ENCODE measurements around the gene ANXA3.

Gene ANXA3

GRCh38 chr4:78654807-78655206 is 103.2 kb downstream of the ANXA3 start:
- in situ Hi-C loops (cut with HindIII; ENCODE audit: low sequenced_read_pairs), result no loop called here
- no peak overlapping the region for H3K4me3 ChIP-seq (ENCODE audit: low read depth, low read length)
- no peak for DNase-seq (ENCODE audit: low read depth, low spot score)
- no peak for TF ChIP-seq CTCF (IDR thresholded peaks at IDR 0.05; ENCODE audit: low read depth, low read length)

- no peak for DNase-seq (ENCODE audit: low read depth, low spot score)
- TF ChIP-seq CTCF (IDR thresholded peaks at IDR 0.05; ENCODE audit: low read depth, low read length), result no peak
- in situ Hi-C loops (cut with HindIII; ENCODE audit: low sequenced_read_pairs), result no loop called here
- H3K4me3 ChIP-seq (ENCODE audit: low read depth, low read length), result no peak overlapping the region
Measured at GRCh38 chr4:78656968-78657445, 105.4 kb downstream of the ANXA3 start.

GRCh38 chr4:78659264-78659663 is 107.7 kb downstream of the ANXA3 start:
- no peak for TF ChIP-seq CTCF (IDR thresholded peaks at IDR 0.05; ENCODE audit: low read depth, low read length)
- peak; percentile 40 for DNase-seq (ENCODE audit: low read depth, low spot score)
- no peak overlapping the region for H3K4me3 ChIP-seq (ENCODE audit: low read depth, low read length)
- in situ Hi-C loops (cut with HindIII; ENCODE audit: low sequenced_read_pairs), result no loop called here

GRCh38 chr4:78659665-78660064 is 108.1 kb downstream of the ANXA3 start:
- in situ Hi-C loops (cut with HindIII; ENCODE audit: low sequenced_read_pairs), result no loop called here
- H3K4me3 ChIP-seq (ENCODE audit: low read depth, low read length), result no peak overlapping the region
- DNase-seq (ENCODE audit: low read depth, low spot score), result no peak
- TF ChIP-seq CTCF (IDR thresholded peaks at IDR 0.05; ENCODE audit: low read depth, low read length), result no peak

Data from astrocyte of the spinal cord (primary cell).